ENCODE data around the gene FMC1.
"Not testable (repeated sequence)": the region's sequence is repeated elsewhere in the genome, so short reads cannot be mapped to it uniquely, and the experiment has no call there.

FMC1 gene

GRCh38 chr7:139341058-139341775 is at the start of gene FMC1:
FMC1 (plus strand) TSS chr7:139341337; CDS start chr7:139341385, 48 bp downstream.
- no peak for DNase-seq (ENCODE audit: extremely low spot score, insufficient read length, low read depth)
- peak; percentile 81 for FAIRE-seq

GRCh38 chr7:139292821-139293220 is 48.3 kb upstream of the FMC1 start:
- DNase-seq (ENCODE audit: extremely low spot score, insufficient read length, low read depth) (no peak), FAIRE-seq (no peak)

- DNase-seq (ENCODE audit: extremely low spot score, insufficient read length, low read depth) (no peak), FAIRE-seq (no peak)
Observed at GRCh38 chr7:139293534-139293933, 47.6 kb upstream of the FMC1 start.

- FAIRE-seq (no peak), DNase-seq (ENCODE audit: extremely low spot score, insufficient read length, low read depth) (no peak)
Observed at GRCh38 chr7:139294241-139294640, 46.9 kb upstream of the FMC1 start.

GRCh38 chr7:139294951-139295575 is 46.1 kb upstream of the FMC1 start:
- DNase-seq (ENCODE audit: extremely low spot score, insufficient read length, low read depth): no peak
- no peak for FAIRE-seq

- DNase-seq (ENCODE audit: extremely low spot score, insufficient read length, low read depth) (no peak), FAIRE-seq (no peak)
Observed at GRCh38 chr7:139297795-139298194, 43.3 kb upstream of the FMC1 start.

GRCh38 chr7:139299296-139299695 is 41.8 kb upstream of the FMC1 start:
- FAIRE-seq (no peak), DNase-seq (ENCODE audit: extremely low spot score, insufficient read length, low read depth) (no peak)

- DNase-seq (ENCODE audit: extremely low spot score, insufficient read length, low read depth) (no peak), FAIRE-seq (no peak)
Observed at GRCh38 chr7:139300390-139300789, 40.7 kb upstream of the FMC1 start.

GRCh38 chr7:139304517-139304916 is 36.6 kb upstream of the FMC1 start:
- DNase-seq (ENCODE audit: extremely low spot score, insufficient read length, low read depth) (no peak), FAIRE-seq (no peak)

- FAIRE-seq (no peak), DNase-seq (ENCODE audit: extremely low spot score, insufficient read length, low read depth) (no peak)
Observed at GRCh38 chr7:139317939-139318505, 23.1 kb upstream of the FMC1 start.

GRCh38 chr7:139321071-139321745 is 19.9 kb upstream of the FMC1 start:
- peak; percentile 9 for FAIRE-seq
- no peak for DNase-seq (ENCODE audit: extremely low spot score, insufficient read length, low read depth)

GRCh38 chr7:139324709-139325108 is 16.4 kb upstream of the FMC1 start:
- DNase-seq (ENCODE audit: extremely low spot score, insufficient read length, low read depth); FAIRE-seq: not testable (repeated sequence)

- FAIRE-seq (no peak), DNase-seq (ENCODE audit: extremely low spot score, insufficient read length, low read depth) (no peak)
Observed at GRCh38 chr7:139328375-139328774, 12.8 kb upstream of the FMC1 start.

GRCh38 chr7:139329119-139329518 is 12.0 kb upstream of the FMC1 start:
- FAIRE-seq: no peak
- no peak for DNase-seq (ENCODE audit: extremely low spot score, insufficient read length, low read depth)

GRCh38 chr7:139330333-139331030 is 10.7 kb upstream of the FMC1 start:
- DNase-seq (ENCODE audit: extremely low spot score, insufficient read length, low read depth) (no peak), FAIRE-seq (no peak)

- FAIRE-seq (no peak), DNase-seq (ENCODE audit: extremely low spot score, insufficient read length, low read depth) (no peak)
Observed at GRCh38 chr7:139332697-139333359, 8.3 kb upstream of the FMC1 start.

- not testable (repeated sequence) for FAIRE-seq; DNase-seq (ENCODE audit: extremely low spot score, insufficient read length, low read depth)
Observed at GRCh38 chr7:139333443-139333842, 7.7 kb upstream of the FMC1 start.

- DNase-seq (ENCODE audit: extremely low spot score, insufficient read length, low read depth): no peak
- FAIRE-seq: no peak
Observed at GRCh38 chr7:139334399-139335150, 6.6 kb upstream of the FMC1 start.

GRCh38 chr7:139339025-139339424 is 2.1 kb upstream of the FMC1 start:
- DNase-seq (ENCODE audit: extremely low spot score, insufficient read length, low read depth) (no peak), FAIRE-seq (no peak)
